CD4-positive, alpha-beta T cell treated with Interleukin-6 for 4 hours (primary cell): ENCODE results near the gene ITSN1.
"Not testable (repeated sequence)": the region's sequence is repeated elsewhere in the genome, so short reads cannot be mapped to it uniquely, and the experiment has no call there.

Experiments
- DNase-seq: peaks from one replicate; pipeline ENCODE4 v3.0.0-alpha.2; 2020; ENCODE audit warnings: mixed read lengths

Gene ITSN1

DNA sequence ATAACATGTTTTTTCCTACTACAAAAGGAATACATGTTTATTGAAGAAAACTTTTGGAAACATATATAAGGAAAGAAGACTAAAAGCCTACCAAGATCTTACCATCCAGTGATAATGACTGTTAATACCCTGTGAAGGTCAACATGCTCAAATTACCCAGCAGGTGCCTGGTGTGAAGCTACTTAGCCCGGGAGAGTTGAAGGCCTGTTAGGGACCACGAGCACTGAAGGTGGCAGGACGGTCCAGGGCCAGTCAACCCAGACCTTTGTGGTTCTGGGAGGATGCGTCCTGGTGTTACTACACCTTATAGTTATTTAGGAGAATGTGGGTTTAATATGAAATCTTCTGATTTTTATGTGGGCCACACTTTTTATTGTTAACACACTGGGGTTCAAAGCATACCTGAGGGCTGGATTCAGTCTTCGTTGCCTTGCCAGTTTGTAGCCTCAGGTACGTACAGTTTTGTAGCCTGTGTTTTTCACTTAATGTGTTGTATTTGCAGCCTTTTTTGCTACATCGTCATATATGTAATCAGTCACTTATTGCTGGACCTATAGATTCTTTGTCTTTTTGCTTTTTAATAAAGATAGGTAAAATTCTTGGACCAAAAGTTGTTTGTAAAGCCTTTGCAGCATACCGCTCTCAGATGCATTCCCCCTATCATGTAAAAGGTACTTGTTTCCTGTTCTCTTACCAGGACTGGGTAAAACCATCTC, 9.8 kb downstream of the ITSN1 start:
- no peak for DNase-seq

DNA sequence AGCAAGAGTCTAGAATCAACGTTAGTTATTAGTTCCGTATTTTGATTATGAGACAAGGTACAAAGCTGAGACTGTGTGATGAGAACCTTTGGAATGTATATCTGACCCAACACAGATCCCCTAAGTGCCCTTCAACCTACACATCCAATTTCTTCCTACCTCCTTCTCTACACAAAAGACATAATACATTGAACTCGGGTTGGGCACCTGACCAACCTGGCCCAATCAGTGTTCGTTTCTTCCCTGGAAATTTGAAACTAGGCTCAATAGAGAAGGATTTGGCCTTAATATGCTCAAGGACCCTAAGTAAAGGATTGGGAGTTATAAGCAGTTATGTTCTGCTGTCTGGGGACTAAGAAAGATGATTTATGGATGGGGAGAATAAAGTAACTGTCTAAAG, 12.1 kb downstream of the ITSN1 start:
- no peak for DNase-seq

DNA sequence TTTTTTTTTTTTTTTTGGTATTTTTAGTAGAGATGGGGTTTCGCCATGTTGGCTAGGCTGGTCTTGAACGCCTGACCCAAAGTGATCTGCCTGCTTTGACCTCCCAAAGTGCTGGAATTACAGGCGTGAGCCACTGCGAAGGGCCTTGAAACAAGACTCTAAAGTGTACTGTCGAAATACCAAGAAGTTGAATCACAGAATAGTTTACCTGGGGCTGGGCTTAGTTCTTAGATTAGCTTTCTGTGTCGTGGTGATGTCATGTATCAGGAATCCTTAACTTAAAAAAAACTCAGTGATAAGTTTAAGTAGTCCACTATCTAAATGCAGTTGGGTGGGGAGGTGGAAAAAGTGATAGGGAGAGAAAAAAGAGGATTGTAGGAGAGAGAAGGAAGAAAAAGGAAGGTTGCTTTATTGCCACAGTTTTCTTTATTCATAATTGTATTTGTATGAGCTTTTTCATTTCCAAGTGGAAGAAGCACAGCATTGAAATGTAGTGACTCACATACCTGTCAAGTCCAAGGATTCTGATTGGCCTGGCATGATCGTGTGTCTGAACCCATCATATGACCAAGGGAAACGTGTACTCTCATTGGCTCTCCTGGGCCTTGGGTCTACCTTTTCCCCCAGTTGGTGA, 13.4 kb downstream of the ITSN1 start:
- DNase-seq, result no peak

DNA sequence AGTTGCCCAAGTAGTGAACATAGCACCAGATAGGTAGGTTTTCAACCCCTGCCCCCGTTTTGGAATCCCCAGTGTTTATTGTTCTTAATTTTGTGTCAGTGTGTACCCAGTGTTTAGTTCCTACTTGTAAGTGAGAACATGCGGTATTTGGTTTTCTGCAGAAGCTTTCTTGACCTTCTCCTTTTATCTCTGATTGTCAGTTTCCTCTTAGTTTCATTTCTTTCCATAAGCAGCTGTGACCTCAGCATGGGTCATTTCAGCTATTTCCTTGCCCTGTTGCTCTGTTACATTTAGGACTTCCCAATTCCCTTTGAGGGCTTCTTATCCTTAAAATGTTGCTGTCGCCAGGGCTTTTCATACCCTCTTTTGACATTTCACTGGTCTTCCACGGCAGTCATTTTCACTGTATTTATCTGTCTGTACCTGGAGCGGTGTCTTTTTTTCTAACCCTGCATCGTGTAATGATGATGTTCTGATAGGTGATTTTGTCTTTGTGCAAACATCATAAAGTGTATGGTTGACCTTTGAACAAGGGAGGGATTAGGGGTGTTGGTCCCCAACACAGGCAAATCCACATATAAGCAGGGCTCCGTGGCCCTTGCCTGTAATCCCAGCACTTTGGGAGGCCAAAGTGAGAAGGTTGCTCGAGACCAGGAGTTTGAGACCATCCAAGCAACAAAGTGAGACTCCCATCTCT, 15.0 kb downstream of the ITSN1 start:
- no peak for DNase-seq

DNA sequence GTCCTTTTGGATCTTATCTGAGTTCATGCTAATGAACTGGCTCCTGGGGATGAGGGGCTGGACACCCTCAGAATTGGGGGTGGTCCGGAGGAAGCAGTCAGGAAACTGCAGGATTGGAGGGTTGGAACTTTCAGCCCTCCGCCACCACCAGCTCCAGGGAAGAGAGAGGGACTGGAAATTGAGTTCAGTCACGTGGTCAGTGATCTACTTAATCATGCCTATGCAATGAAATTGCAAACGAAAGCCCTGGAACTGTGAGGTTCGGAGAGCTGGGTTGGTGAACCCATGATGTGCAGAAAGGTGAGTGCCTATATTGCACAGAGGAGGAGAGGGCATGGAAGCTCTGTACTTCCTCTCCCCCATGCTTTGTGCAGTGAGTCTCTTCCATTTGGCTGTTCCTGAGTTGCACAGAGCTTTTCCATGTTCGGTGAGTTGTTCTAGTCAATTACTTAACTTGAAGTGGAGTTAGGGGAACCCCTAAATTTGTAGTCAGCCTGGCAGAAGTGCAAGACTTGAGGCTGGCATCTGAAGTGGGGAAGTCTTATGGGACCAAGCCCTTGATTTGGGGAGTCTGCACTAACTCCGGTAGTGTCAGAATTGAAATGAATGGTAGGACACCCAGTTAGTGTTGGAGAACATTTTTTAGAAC, 16.7 kb downstream of the ITSN1 start:
- no peak for DNase-seq

DNA sequence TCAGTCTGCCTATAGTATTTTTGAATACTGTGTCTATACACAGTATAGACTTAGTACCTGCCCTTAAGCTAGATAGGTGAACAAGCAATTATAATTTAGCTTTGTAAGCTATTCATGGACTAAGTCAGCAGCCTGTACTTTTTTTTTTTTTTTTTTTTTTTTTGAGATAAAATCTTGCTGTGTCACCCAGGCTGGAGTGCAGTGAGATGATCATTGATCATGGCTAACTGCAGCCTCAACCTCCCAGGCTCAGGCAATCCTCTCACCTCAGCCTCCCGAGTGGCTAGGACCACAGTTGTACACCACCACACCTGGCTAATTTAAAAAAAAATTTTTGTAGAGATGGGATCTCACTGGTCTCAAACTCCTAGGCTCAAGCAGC, 17.3 kb downstream of the ITSN1 start:
- DNase-seq, result no peak

DNA sequence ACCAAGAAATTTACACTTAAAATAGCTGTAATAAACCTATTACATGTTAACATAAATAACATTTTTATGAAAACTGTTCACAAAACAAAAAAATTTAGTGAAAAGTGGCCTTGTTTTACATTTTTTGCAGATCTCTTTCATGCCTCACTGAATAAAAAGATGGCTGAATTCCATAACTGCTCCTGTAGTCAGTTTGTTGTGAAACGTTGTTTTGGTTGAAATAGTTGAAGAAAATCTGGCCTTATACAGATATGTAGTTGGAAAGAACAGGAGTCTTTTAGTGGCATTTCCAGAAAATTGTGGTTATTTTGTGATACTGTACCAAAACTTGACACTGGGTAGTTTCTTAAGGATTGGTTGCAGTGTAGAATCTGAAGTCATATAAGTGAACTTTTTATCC, 18.1 kb downstream of the ITSN1 start:
- DNase-seq, result no peak

DNA sequence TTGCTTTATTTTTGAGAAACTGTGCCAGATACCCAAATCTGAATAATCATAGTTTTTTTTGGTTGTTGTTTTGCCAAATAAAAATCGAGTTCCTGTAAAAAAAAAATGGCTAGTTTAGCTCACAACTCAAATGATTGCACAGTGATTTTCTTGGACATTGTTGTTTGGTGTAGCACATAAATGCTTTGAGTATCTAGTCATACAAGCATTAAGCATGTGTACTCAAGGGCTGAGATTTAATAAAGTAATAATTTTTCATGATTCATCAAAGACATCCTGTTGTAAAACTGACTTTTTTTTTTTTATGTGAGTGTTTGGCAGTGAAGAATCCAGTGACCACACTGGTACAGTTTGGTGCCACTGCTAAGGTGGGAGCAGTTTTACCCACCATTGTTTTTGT, 18.8 kb downstream of the ITSN1 start:
- DNase-seq, result no peak

DNA sequence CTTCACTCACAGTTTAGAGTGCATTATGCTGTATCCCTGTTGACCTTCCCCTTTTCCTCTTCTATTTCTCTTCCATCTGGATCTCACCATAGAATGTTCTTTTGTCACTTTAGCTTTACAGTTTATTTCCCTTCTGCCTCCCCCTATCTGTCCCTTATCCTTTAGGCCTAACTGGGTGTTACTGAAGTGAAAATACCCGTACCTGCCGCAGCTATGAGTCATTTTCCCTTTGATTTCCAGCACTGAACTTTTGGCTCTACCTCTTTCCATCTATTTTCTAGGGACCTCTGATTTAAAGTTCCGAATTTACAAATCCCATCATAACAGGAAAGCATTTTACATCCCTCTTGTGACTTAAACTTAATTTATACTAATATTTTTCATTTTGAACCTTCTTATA, 19.7 kb downstream of the ITSN1 start:
- no peak for DNase-seq

DNA sequence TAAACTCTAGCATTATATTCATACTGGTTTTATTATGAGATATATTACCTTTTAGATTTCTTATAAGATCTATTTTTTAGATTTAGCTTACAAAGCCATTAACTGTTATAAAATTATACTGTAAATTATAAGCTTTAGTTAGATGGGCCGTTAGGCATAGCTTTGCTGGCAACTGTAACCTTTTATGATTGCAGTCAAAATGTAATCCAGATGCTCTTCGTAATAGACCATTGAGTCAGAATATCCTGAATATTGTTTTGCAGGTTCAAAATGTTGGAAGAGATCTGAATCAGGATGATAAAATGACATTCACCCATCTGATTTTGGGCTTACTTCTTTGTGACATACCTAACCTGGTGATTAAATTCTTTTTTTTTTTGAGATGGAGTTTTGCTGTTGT, 20.9 kb downstream of the ITSN1 start:
- DNase-seq, result no peak

DNA sequence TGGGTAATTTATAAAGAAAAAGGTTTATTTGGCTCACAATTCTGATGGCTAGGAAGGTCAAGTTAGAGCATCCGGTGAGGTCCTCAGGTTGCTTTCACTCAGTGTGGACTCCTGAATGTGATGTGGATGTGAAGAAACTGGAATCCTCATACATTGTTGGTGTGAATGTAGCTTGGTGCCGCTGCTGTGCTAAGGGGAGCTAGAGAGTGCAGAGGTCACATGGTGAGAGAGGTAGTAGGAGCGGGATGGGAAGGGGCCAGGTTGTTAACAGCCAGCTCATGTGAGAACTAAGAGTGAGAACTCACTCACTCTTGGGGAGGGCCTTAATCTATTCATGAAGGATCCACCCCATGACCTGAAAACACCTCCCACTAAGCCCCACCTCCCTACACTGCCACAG, 21.8 kb downstream of the ITSN1 start:
- no peak for DNase-seq

DNA sequence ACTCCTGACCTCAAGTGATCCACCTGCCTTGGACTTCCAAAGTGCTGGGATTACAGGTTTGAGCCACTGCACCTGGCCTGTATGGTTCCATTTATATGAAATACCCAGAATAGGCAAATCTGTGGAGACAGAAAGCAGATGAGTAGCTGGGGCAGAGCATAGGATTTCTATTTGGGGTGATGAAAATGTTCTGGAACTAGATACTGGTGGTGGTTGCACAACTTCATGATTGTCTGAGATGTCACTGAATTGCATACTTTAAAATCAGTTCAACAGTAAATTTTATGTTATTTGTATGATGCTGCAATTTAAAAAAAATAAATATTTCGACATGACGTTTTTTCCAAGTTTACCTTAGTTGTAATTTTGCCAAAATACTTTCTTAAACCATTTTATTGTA, 23.9 kb downstream of the ITSN1 start:
- DNase-seq, result no peak

DNA sequence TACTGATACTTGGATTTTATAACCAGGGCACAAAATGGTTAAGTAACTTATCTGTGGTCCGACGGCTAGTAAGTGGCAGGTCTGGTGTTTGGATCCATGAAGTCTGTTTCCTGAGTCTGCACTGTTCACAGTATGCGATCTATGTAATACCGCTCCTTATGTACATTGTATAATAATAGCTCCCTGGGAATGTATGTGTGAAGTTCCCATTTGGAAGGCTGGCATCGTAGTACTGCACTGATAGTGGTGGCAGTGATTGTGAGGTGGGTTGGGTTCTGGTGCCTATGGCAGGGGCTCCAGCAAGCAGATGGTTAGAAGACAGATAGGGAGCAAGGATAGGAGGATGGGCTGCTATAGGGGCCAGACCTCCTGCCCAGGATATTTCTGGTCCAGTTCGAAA, 25.3 kb downstream of the ITSN1 start:
- no peak for DNase-seq

DNA sequence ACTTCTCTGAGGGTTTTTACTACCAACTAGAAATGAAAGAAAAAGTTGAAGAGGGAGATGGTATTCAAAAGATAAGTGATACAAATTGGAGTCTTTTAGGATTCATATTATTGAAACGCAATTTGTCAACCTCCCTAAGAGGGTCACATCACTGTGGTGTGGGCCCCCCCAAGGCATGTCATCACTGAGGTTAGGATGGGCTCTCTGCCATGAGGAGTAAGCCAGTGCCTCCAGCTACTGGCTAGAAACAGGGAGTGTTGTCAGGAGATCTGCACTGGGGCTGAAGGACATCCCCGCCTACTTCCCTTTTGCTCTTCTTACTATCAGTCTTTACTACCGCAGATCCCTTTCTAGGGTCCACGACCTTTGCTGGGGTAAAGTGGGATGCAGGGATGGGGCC, 25.9 kb downstream of the ITSN1 start:
- DNase-seq, result no peak

DNA sequence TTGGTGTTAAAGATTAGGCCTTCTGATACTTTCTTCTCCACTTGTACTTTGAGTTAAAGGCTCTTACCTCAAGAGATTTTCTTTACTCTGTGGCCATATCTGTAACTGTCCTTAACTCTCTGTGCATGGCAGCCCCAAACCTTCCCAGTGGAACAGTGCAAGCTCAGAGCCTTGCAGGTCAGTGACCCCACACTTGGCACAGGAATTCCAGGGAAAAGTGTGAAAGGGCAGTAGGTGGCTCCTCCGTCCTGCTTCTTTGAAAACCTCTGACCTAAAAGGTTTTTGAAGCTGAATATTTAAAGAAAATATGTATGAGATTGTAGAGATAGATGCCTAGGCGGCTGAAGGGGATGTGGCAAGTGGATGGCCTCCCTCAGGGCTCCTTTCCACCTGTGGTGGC, 26.3 kb downstream of the ITSN1 start:
- no peak for DNase-seq

DNA sequence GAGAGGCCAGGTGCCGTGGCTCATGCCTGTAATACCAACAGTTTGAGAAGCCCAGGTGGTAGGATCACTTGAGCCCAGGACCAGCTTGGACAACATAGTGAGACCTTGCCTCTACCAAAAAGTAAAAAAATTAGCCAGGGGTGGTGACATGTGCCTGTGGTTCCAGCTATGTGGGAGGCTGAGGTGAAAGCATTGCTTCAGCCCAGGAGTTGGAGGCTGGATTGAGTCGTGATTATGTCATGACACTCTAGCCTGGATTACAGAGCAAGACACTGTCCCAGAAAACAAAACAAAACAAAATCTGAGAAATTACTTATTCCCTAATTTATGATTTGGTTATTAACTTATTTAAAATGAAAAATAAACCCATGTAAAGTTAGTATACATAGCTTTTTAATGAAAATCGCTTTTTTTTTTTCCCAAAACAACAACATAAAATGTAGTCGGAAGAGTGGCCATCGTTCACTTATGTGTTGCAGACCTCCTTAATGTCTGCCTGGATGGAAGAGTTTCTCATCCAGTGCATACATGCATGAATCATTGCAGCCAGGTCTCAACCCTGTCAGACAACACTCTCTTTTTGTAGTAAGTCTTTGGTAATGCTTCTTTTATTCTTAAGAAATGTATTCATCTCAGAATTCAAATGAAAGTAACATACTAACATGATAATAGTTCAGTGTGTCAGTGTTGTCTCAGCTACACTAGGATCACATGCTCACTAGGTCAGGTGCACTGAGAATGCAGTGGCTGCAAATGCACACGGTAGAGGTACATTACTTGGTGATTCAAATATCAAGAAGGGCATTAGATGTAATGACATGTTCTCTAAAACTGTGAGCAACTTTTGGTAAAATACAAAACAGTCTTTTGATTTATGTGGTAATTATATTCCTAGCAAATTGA, 28.0 kb downstream of the ITSN1 start:
- DNase-seq, result no peak

DNA sequence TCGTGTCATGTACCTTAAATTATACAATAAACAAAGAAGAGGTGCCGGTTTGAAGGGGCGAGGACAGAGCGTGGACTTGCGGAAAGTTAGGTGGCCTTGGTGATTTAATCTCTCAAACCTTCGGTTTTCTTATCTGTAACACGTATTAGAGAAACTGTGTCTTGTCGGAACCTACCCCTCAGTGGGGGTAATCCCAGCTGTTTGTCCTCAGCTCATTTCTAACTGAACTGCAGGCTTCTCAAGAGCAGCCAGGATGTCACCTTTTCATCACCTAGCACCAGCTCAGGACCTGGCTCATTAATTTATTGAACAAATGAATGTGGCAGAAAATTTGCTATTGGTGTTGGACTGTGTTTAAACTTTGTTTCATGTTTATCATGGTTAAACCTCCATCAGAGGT, 31.2 kb downstream of the ITSN1 start:
- no peak for DNase-seq

DNA sequence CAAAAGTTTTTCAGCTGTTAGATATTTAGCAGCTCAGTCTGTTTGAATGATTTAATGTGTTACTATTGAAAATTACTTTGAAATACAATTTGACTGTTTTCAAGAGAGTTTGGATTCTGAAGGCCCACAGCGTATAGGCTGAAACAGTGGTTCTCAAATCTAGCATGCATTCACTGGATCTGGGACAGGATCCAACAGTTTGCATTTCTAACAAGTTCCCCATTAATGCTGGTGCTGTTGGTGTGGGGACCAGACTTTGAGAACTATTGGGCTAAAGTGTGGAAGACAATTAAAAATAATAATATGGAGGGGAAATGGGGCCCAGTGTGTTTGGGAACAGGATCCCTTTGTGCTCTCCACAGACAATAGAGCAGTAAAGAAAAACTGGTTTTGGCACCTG, 31.9 kb downstream of the ITSN1 start:
- DNase-seq, result no peak

DNA sequence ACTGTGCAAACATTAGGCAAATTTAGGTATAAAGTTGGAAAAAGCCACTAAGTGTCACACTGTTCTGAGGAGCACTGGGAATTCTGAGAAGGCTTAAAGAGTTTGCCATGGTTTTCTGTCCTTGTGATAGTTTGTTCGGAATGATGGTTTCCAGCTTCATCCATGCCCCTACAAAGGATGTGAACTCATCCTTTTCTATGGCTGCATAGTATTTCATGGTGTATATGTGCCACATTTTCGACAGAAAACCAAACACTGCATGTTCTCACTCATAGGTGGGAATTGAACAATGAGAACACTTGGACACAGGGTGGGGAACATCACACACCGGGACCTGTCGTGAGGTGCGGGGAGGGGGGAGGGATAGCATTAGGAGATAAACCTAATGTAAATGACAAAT, 34.4 kb downstream of the ITSN1 start:
- not testable (repeated sequence) for DNase-seq

DNA sequence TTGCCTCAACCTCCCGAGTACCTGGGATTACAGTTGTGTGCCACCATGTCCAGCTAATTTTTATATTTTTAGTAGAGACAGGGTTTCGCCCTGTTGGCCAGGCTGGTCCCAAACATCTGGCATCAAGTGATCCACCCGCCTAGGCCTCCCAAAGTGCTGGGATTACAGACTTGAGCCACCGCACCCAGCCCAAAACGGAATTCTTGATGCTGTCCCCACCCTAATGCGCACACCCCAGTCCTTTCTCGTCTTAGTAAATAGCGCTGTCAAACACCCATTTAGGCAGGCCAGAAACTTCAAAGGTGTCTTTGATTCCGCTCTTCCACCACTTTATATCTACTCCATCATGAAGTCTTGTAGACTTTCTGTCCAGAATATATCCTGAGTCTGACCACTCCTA, 35.1 kb downstream of the ITSN1 start:
- DNase-seq, result no peak

DNA sequence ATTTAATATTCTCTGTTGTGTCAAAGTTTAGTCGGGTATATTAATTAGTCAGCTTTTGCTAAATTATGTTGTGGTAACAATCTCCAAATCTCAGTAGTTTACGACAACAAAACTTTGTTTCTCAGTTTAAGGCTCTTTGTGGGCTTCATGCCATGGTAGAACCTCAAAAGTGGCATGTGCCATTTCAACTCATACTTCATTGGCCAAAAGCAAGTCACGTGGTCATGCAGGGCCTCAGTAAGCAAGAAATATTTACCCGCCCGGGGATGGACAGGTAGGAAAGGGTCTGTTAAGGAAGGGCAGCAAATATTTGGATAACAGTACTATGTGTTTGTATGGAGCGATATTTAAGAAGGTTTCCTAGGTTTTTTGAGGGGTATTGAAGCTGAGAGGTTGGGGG, 38.6 kb downstream of the ITSN1 start:
- no peak for DNase-seq

DNA sequence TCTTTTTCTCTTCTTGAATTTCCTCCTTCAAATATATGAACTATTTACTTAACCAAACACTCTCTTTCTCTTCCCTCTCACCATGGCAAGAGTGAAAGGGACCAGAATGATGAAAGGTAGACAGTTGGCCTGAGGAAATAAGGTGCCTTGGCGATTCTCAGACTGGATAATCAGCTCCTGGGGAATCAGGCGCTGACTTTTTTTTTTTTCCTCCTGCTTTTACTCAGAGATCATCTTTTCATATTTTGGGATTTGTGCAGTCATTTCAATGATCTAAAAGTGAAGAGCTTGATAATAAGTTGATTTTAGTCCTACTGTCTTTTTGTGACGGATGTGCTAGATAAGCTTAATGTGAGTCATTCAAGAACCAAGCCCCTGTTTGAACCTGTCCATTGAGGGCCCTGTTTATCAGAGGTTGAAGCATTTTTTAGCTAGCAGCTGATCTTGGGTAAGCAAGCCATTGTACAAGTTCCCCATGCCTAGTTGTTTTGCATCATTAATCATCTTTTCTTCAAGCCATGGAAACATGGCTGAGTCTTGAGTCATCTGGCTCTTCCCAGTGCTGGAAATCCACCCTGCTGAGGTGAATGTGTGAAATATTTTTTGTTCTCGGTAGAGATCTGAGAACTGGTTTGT, 40.8 kb downstream of the ITSN1 start:
- DNase-seq, result no peak
